C4-2B (cell line): ENCODE measurements around the gene PRXL2A.

ENCODE experiments used
- H3K27ac ChIP-seq: fragments of 450-650 bp; 2 replicates; pipeline ENCODE4 v1.5.1; 2017
- ZFX ChIP-seq: fragments of 450-650 bp; IDR thresholded peaks from 2 replicates; pipeline ENCODE4 v1.6.1; 2017
- TF ChIP-seq, protein P1 (sequence below): fragments of 450-650 bp; conservative IDR thresholded peaks from 2 replicates; pipeline ENCODE4 v1.5.1; 2017; ENCODE audit warnings: mild to moderate bottlenecking

PRXL2A gene

GRCh38 chr10:80433134-80433533 lies 24.8 kb downstream of the PRXL2A start:
- no peak overlapping the region for H3K27ac ChIP-seq
- TF ChIP-seq ZFX = no peak
- TF ChIP-seq, protein P1, sequence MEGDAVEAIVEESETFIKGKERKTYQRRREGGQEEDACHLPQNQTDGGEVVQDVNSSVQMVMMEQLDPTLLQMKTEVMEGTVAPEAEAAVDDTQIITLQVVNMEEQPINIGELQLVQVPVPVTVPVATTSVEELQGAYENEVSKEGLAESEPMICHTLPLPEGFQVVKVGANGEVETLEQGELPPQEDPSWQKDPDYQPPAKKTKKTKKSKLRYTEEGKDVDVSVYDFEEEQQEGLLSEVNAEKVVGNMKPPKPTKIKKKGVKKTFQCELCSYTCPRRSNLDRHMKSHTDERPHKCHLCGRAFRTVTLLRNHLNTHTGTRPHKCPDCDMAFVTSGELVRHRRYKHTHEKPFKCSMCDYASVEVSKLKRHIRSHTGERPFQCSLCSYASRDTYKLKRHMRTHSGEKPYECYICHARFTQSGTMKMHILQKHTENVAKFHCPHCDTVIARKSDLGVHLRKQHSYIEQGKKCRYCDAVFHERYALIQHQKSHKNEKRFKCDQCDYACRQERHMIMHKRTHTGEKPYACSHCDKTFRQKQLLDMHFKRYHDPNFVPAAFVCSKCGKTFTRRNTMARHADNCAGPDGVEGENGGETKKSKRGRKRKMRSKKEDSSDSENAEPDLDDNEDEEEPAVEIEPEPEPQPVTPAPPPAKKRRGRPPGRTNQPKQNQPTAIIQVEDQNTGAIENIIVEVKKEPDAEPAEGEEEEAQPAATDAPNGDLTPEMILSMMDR = no peak

DNA sequence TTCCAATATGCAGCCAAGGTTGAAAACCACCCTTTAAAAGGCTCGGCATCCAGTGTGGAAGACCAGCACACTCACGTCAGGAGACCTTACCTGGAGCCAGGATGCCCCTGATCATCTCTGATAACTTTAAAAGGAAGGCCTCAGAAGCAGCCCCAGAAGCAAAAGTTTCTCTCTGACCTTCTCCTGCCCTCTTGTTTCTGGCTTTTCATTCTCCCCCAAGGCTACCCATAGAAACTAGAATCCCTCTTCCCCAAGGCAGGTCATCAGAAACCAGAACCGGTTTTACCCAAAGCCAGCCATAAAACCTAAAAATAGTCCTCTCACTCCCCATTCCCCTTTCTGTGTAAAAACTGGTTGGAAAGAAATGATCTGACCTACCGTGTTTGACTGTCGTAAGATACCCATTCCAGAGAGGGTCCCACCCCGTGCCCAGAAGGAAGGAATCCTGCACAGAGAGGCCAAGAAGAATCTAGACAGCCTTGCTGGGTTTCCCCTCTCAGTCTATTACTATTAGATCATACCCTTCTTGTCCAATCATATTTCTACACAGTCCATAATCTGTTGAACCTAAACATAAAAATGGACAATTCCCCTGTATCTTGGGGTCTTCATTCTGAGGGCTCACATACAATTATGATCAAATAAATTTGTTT lies 28.2 kb downstream of the PRXL2A start:
- 0 out of 2 replicates have a peak overlapping the region, but pooled peaks have one; percentile 18 for H3K27ac ChIP-seq
- TF ChIP-seq ZFX = no peak
- TF ChIP-seq, protein P1 = no peak

DNA sequence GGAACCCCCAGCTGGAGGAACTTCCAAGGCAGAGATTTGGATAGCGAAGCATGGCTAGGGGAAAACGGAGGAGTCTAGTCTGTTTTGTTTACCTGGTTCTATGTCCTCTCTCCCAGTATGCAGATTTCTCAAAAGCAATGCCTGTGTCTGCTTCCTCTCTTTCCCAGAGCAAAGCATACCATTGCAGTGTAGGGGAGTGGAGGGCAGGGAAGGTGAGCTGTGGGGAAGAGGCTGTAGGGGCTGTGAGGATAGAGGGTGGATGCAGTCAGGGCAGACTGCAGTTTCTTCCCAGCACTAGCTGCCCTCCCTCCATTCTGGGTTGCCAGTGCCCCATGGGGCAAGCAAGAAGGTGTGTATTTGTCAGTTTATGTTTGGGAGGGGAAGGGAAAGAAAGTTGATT lies 28.9 kb downstream of the PRXL2A start:
- TF ChIP-seq ZFX = no peak
- TF ChIP-seq, protein P1 = no peak
- no peak overlapping the region for H3K27ac ChIP-seq

- TF ChIP-seq ZFX = no peak
- TF ChIP-seq, protein P1 = no peak
Measured at GRCh38 chr10:80441831-80442230, 33.5 kb downstream of the PRXL2A start.

GRCh38 chr10:80442879-80443278 lies 34.5 kb downstream of the PRXL2A start:
- H3K27ac ChIP-seq = no peak overlapping the region
- TF ChIP-seq, protein P1 = no peak
- no peak for TF ChIP-seq ZFX

More at GRCh38 chr10:80441831-80442230, 33.5 kb downstream of the PRXL2A start:
- H3K27ac ChIP-seq = no peak overlapping the region

DNA sequence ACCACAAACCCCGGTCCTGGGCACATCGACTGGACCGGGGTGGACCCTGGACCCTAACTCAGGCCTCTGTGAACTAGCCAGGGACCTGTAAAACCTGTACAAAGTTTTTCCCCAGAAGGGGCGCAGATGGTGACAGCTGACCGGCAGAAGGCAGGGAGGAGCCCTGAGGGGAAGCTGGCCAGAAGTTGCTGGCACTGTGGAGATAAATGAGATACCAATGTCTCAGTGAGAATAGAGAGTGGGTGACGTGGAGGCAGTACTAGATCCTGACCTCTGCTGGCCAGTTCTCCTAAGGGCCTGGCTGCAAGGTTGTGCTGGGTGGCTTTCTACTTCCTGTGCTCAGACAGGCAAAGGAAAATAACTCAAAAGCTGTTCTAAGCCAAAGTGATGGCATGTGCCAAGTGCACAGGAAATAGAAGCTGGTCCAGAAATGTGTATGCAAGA lies 35.2 kb downstream of the PRXL2A start:
- no peak overlapping the region for H3K27ac ChIP-seq
- TF ChIP-seq, protein P1 = no peak
- no peak for TF ChIP-seq ZFX

DNA sequence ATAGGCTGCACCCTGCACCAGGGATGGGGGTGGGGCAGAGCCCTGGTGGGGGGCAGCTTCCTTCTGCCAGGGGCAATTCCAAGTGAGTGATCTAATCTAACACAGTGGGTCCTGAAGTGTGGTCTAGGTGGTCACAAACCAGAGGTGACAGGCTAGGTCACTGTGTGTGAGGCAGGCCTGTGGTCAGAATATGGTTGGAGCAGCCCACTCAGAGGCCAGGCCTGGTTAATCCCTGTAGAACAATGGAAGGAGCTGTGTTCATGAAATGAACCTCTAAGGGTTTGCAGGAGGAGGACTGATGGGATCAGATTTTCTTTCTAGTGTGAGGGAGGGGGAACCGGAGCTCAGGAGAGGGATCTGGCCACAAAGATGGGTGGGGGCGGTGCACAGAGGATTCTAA lies 35.8 kb downstream of the PRXL2A start:
- no peak overlapping the region for H3K27ac ChIP-seq
- TF ChIP-seq, protein P1 = no peak
- no peak for TF ChIP-seq ZFX
